Loucy (cell line): ENCODE measurements around the gene PKP3.

Source experiments
- H2AFZ ChIP-seq: fragments of 200-600 bp; sonication (generic); 2 replicates; pipeline ENCODE4 v1.6.0; 2016; ENCODE audit warnings: antibody characterized with exemption, mild to moderate bottlenecking, low read length, moderate library complexity
- H3F3A ChIP-seq: fragments of 200-600 bp; 2 replicates; pipeline ENCODE4 v1.6.0; 2016; ENCODE audit warnings: antibody characterized with exemption, low read depth, mild to moderate bottlenecking
- H3K27me3 ChIP-seq: fragments of 200-600 bp; sonication (generic); 2 replicates; pipeline ENCODE4 v1.6.1; 2014; ENCODE audit warnings: low read length, mild to moderate bottlenecking; ENCODE audit not compliant: insufficient read depth, poor library complexity, severe bottlenecking
- H3K36me3 ChIP-seq: fragments of 200-600 bp; sonication (generic); 2 replicates; pipeline ENCODE4 v1.6.1; 2016; ENCODE audit warnings: low read length; ENCODE audit not compliant: insufficient read depth
- H3K4me1 ChIP-seq: fragments of 200-600 bp; sonication (generic); 2 replicates; pipeline ENCODE4 v1.5.1; 2014; ENCODE audit warnings: low read length, mild to moderate bottlenecking; ENCODE audit not compliant: insufficient read depth, poor library complexity, severe bottlenecking
- H3K4me2 ChIP-seq: fragments of 200-600 bp; sonication (generic); 2 replicates; pipeline ENCODE4 v1.6.0; 2014; ENCODE audit warnings: antibody characterized with exemption, low read length, low read depth, mild to moderate bottlenecking; ENCODE audit not compliant: poor library complexity, severe bottlenecking
- H3K4me3 ChIP-seq: fragments of 200-600 bp; sonication (generic); 2 replicates; pipeline ENCODE4 v1.5.1; 2014; ENCODE audit warnings: low read length, mild to moderate bottlenecking, mixed read lengths; ENCODE audit not compliant: poor library complexity, severe bottlenecking
- H3K79me2 ChIP-seq: fragments of 200-600 bp; sonication (generic); 2 replicates; pipeline ENCODE4 v1.6.1; 2014; ENCODE audit warnings: low read length; ENCODE audit not compliant: insufficient read depth
- H3K9ac ChIP-seq: fragments of 200-600 bp; sonication (generic); 2 replicates; pipeline ENCODE4 v1.6.0; 2014; ENCODE audit warnings: mild to moderate bottlenecking, low read depth, low read length, moderate library complexity; ENCODE audit not compliant: poor library complexity, severe bottlenecking
- H3K9me2 ChIP-seq: fragments of 200-600 bp; sonication (generic); replicated peaks from 2 replicates; pipeline ENCODE4 v1.6.1; 2016; ENCODE audit warnings: low read depth, low read length, mixed read lengths
- H3K9me3 ChIP-seq: fragments of 200-600 bp; sonication (generic); 2 replicates; pipeline ENCODE4 v1.6.1; 2014; ENCODE audit warnings: mild to moderate bottlenecking, antibody characterized with exemption, low read length, low read depth; ENCODE audit not compliant: insufficient read depth
- H4K20me1 ChIP-seq: fragments of 200-600 bp; sonication (generic); 2 replicates; pipeline ENCODE4 v1.6.0; 2014; ENCODE audit warnings: antibody characterized with exemption, low read length, mild to moderate bottlenecking; ENCODE audit not compliant: insufficient read depth, poor library complexity, severe bottlenecking
- EZH2phosphoT487 ChIP-seq: fragments of 200-600 bp; IDR thresholded peaks from 2 replicates; pipeline ENCODE4 v1.6.1; 2018; ENCODE audit warnings: antibody characterized with exemption, mild to moderate bottlenecking, moderate library complexity, borderline replicate concordance
- TF ChIP-seq, protein P1 (sequence below): fragments of 200-600 bp; sonication (generic); conservative IDR thresholded peaks from 2 replicates; pipeline ENCODE4 v1.5.1; 2014; ENCODE audit warnings: mild to moderate bottlenecking, antibody characterized with exemption, low read length

The PKP3 gene

DNA sequence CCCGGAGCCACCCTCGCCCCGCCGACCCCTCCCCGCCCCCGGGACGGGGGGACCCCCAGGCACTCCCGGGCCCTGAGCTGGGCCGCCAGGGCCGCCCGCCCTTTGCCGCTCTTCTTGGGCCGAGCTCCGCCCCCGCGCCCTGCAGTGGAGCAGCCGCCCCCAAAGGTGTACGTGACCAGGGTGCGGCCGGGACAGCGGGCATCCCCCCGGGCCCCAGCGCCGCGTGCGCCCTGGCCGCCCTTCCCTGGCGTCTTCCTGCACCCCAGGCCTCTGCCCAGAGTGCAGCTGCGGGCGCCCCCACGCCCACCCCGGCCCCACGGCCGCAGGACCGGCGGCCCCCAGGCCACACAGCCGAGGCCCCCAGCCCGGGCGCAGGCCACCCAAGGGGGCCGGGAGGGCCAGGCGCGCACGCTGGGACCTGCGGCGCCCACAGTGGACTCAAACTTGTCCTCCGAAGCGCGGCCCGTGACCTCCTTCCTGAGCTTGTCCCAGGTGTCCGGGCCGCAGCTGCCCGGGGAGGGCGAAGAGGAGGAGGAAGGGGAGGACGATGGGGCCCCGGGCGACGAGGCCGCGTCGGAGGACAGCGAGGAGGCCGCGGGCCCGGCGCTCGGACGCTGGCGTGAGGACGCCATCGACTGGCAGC lies 17.4 kb upstream of the PKP3 start:
- Histone ChIP-seq H3K36me3 (no peaks in the 10 kb centered on the region), H3K4me3 (no peak overlapping the region), H3K27me3 (no peaks in the 10 kb centered on the region), H3K9me2 (no peaks in the 10 kb centered on the region), H3K4me1 (peaks cover 8% of the 10 kb centered on the region), H4K20me1 (no peaks in the 10 kb centered on the region), H3K79me2 (no peaks in the 10 kb centered on the region), H3K9me3 (no peaks in the 10 kb centered on the region; the same call in 1 of the 2 replicates), H3K4me2 (no peak overlapping the region), H3F3A (no peaks in the 10 kb centered on the region), H3K9ac (no peak overlapping the region), H2AFZ (no peak overlapping the region)
- TF ChIP-seq EZH2phosphoT487, result no peak
- TF ChIP-seq, protein P1, sequence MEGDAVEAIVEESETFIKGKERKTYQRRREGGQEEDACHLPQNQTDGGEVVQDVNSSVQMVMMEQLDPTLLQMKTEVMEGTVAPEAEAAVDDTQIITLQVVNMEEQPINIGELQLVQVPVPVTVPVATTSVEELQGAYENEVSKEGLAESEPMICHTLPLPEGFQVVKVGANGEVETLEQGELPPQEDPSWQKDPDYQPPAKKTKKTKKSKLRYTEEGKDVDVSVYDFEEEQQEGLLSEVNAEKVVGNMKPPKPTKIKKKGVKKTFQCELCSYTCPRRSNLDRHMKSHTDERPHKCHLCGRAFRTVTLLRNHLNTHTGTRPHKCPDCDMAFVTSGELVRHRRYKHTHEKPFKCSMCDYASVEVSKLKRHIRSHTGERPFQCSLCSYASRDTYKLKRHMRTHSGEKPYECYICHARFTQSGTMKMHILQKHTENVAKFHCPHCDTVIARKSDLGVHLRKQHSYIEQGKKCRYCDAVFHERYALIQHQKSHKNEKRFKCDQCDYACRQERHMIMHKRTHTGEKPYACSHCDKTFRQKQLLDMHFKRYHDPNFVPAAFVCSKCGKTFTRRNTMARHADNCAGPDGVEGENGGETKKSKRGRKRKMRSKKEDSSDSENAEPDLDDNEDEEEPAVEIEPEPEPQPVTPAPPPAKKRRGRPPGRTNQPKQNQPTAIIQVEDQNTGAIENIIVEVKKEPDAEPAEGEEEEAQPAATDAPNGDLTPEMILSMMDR, result no peak

DNA sequence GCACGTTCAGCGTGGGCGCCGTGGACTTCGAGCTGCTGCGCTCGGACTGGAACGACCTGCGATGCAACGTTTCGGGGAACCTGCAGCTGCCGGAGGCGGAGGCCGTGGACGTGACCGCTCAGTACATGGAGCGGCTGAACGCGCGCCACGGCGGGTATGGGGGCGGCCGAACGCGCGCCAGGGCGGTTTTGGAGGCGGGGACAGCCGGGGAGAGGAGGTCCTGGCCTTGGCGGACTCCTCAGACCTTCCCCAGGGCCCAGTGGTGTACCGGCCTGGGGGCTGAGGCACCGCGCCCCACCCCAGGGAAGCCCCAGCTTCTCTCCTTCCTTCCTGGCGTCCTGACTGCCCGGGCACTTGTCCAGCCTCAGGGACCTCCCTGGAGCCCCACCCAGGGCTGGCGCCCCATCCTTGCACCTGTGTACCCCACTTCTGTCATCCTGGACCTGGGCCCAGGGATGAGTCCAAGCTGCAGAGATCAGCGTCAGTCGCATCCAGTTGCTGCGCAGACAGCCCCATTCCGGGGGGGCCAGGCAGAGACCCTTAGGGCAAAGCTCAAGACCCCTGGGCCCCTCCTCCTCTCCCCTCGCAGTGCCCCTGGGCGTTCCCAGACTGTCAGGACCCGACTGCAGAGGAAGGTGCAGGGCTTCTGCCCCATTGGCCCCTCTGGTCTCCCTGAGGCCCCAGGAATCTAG lies 16.7 kb upstream of the PKP3 start:
- Histone ChIP-seq H3K9me2 (no peaks in the 10 kb centered on the region), H3K36me3 (no peaks in the 10 kb centered on the region), H3K9ac (no peak overlapping the region), H3K4me1 (peaks cover 5% of the 10 kb centered on the region), H2AFZ (no peak overlapping the region), H3K27me3 (no peaks in the 10 kb centered on the region), H3F3A (no peaks in the 10 kb centered on the region), H3K79me2 (no peaks in the 10 kb centered on the region), H3K4me3 (no peak overlapping the region), H3K9me3 (no peaks in the 10 kb centered on the region; the same call in 1 of the 2 replicates), H3K4me2 (no peak overlapping the region), H4K20me1 (no peaks in the 10 kb centered on the region)
- TF ChIP-seq, protein P1, result no peak
- TF ChIP-seq EZH2phosphoT487, result no peak

DNA sequence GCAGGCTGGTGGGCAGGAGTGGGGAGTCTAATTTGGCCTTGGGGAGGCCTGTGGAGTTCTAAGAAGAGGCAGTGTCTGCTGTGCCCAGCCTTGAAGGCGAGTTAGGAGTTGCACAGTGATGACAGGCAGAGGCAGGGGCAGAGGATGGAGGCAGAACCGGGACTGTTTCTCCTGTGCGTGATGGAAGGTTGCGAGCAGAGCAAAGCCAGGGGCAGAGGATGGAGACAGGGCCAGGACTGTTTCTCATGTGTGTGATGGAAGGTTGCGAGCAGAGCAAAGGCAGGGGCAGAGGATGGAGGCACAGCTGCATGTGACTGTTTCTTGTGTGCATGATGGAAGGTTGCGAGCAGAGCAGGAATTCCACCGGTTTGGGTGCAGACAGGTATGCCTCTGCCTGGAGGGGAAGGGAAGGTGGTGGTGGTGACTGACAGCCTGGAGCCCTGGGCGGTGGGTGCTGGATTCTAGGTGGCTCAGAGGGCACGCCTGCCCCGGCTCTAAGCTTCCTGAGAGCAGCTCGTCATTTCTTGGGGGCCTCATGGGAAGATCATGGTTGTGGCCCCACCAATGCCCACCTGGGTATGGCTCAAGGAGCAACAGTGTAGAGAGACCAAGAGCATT lies 16.0 kb upstream of the PKP3 start:
- no peaks in the 10 kb centered on the region for H3K79me2 ChIP-seq
- no peak overlapping the region for H3K4me2 ChIP-seq
- no peak overlapping the region for H3K4me3 ChIP-seq
- peaks cover 10% of the 10 kb centered on the region for H3K4me1 ChIP-seq
- H3K9me2 ChIP-seq, result no peaks in the 10 kb centered on the region
- no peaks in the 10 kb centered on the region for H4K20me1 ChIP-seq
- H3K27me3 ChIP-seq, result no peaks in the 10 kb centered on the region
- H3K36me3 ChIP-seq, result no peaks in the 10 kb centered on the region
- no peak overlapping the region for H2AFZ ChIP-seq
- H3F3A ChIP-seq, result no peaks in the 10 kb centered on the region
- TF ChIP-seq, protein P1, result no peak
- TF ChIP-seq EZH2phosphoT487, result no peak
- H3K9ac ChIP-seq, result no peak overlapping the region
- H3K9me3 ChIP-seq, result no peaks in the 10 kb centered on the region; the same call in 1 of the 2 replicates
